ENCODE results near the gene FES. TPM values are rescaled to one million over a fixed set of nuclear protein-coding genes. Genes with fewer than 3 reads are reported as not detected.

FES gene
- total and polyA plus RNA-seq, 2 of the 13 experiments (the other 11 are each of a cell fraction or from before 2014, with no cell fraction given), result 4.0 to 9.5 TPM

- TF ChIP-seq NR2F2 (IDR thresholded peaks at IDR 0.05; ENCODE audit: borderline replicate concordance, low read depth) (no peak; the same call in 1 of the 2 replicates), SP1 (IDR thresholded peaks at IDR 0.05) (no peak), SP1 (CRISPR knock-in tag; IDR thresholded peaks at IDR 0.05) (peak; percentile 45; the same call in 1 of the 2 replicates), ZSCAN21 (CRISPR knock-in tag; IDR thresholded peaks at IDR 0.05; ENCODE audit: borderline replicate concordance) (peak; percentile 67; the same call in 1 of the 2 replicates), ZNF407 (CRISPR knock-in tag; IDR thresholded peaks at IDR 0.05; ENCODE audit: not compliant biosample characterization) (peak; percentile 25), ZFYVE20 (CRISPR knock-in tag; IDR thresholded peaks at IDR 0.05; ENCODE audit: borderline replicate concordance, low read depth) (no peak), GABPA (IDR thresholded peaks at IDR 0.05; ENCODE audit: low read depth, low read length) (peak; percentile 38), GABPA (CRISPR knock-in tag; IDR thresholded peaks at IDR 0.05; ENCODE audit: low read depth) (peak; percentile 29), ARID3A (IDR thresholded peaks at IDR 0.05; ENCODE audit: low read depth, low read length) (no peak), PRPF4 (IDR thresholded peaks at IDR 0.05; ENCODE audit: low read depth, low read length, poor library complexity, severe bottlenecking) (no peak), ZKSCAN5 (CRISPR knock-in tag; IDR thresholded peaks at IDR 0.05) (no peak), ZNF205 (CRISPR knock-in tag; IDR thresholded peaks at IDR 0.05) (peak; percentile 57; the same call in 1 of the 2 replicates), ZNF674 (CRISPR knock-in tag; IDR thresholded peaks at IDR 0.05; ENCODE audit: low read depth) (peak; percentile 36; the same call in 1 of the 2 replicates)
- TF ChIP-seq, protein P1, sequence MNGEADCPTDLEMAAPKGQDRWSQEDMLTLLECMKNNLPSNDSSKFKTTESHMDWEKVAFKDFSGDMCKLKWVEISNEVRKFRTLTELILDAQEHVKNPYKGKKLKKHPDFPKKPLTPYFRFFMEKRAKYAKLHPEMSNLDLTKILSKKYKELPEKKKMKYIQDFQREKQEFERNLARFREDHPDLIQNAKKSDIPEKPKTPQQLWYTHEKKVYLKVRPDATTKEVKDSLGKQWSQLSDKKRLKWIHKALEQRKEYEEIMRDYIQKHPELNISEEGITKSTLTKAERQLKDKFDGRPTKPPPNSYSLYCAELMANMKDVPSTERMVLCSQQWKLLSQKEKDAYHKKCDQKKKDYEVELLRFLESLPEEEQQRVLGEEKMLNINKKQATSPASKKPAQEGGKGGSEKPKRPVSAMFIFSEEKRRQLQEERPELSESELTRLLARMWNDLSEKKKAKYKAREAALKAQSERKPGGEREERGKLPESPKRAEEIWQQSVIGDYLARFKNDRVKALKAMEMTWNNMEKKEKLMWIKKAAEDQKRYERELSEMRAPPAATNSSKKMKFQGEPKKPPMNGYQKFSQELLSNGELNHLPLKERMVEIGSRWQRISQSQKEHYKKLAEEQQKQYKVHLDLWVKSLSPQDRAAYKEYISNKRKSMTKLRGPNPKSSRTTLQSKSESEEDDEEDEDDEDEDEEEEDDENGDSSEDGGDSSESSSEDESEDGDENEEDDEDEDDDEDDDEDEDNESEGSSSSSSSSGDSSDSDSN (CRISPR knock-in tag; IDR thresholded peaks at IDR 0.05), result peak; percentile 95
- TF ChIP-seq, protein P2, sequence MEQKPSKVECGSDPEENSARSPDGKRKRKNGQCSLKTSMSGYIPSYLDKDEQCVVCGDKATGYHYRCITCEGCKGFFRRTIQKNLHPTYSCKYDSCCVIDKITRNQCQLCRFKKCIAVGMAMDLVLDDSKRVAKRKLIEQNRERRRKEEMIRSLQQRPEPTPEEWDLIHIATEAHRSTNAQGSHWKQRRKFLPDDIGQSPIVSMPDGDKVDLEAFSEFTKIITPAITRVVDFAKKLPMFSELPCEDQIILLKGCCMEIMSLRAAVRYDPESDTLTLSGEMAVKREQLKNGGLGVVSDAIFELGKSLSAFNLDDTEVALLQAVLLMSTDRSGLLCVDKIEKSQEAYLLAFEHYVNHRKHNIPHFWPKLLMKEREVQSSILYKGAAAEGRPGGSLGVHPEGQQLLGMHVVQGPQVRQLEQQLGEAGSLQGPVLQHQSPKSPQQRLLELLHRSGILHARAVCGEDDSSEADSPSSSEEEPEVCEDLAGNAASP (CRISPR knock-in tag; IDR thresholded peaks at IDR 0.05; ENCODE audit: borderline replicate concordance), result peak; percentile 80
Measured at GRCh38 chr15:90931828-90932659, 47.7 kb downstream of the FES start, which contains the start of gene HDDC3 (continued).

Data from HepG2 (cell line).